DND-41 (cell line): ENCODE measurements around the gene PTPRG.
A peak's percentile ranks its signal among the peaks of the same experiment; 100 is the strongest.

Source experiments
- ATAC-seq: fragments of 200-7000 bp; cut with Tn5 transposase; 3 replicates; pipeline ENCODE4 v1.9.1; 2021; ENCODE audit warnings: low read depth; ENCODE audit not compliant: insufficient read depth
- DNase-seq: peaks from one replicate; pipeline ENCODE4 v3.0.0-alpha.2; 2020
- H2AFZ ChIP-seq: 2 replicates; pipeline ENCODE4 v1.6.0; 2012; ENCODE audit warnings: low read depth, low read length
- H3K27ac ChIP-seq: 2 replicates; pipeline ENCODE4 v1.5.1; 2012; ENCODE audit warnings: low read length, inconsistent platforms
- H3K27me3 ChIP-seq: fragments of 200-600 bp; sonication (generic); 2 replicates; pipeline ENCODE4 v1.6.0; 2012; ENCODE audit warnings: low read length, mild to moderate bottlenecking, inconsistent platforms; ENCODE audit not compliant: insufficient read depth, poor library complexity
- H3K36me3 ChIP-seq: 2 replicates; pipeline ENCODE4 v1.5.1; 2012; ENCODE audit warnings: low read length, inconsistent platforms; ENCODE audit not compliant: insufficient read depth
- H3K4me1 ChIP-seq: 2 replicates; pipeline ENCODE4 v1.5.1; 2012; ENCODE audit warnings: mild to moderate bottlenecking, low read length; ENCODE audit not compliant: insufficient read depth
- H3K4me2 ChIP-seq: 2 replicates; pipeline ENCODE4 v1.6.0; 2012; ENCODE audit warnings: mild to moderate bottlenecking, moderate library complexity, low read length, inconsistent platforms; ENCODE audit not compliant: insufficient read depth
- H3K4me3 ChIP-seq, 2 experiments: fragments of 200-600 bp in 1 of 2; shearing (Covaris generic) in 1 of 2; 2 replicates each; pipeline ENCODE4 v1.5.1; 2012 to 2016; ENCODE audit warnings: inconsistent platforms in 2 of 2, low read length in 2 of 2, mild to moderate bottlenecking in 2 of 2, low read depth in 1 of 2, moderate library complexity in 1 of 2
- H3K79me2 ChIP-seq: 2 replicates; pipeline ENCODE4 v1.6.0; 2012; ENCODE audit warnings: low read length, inconsistent platforms; ENCODE audit not compliant: insufficient read depth
- H3K9ac ChIP-seq: 2 replicates; pipeline ENCODE4 v1.6.0; 2012; ENCODE audit warnings: low read depth, mild to moderate bottlenecking, inconsistent platforms, low read length, moderate library complexity
- H3K9me3 ChIP-seq: 2 replicates; pipeline ENCODE4 v1.5.1; 2012; ENCODE audit warnings: low read length, moderate library complexity, mild to moderate bottlenecking, inconsistent platforms; ENCODE audit not compliant: insufficient read depth, severe bottlenecking
- H4K20me1 ChIP-seq: 2 replicates; pipeline ENCODE4 v1.6.0; 2012; ENCODE audit warnings: low read length; ENCODE audit not compliant: insufficient read depth
- CTCF ChIP-seq: IDR thresholded peaks from 2 replicates; pipeline ENCODE4 v1.5.1; 2012; ENCODE audit warnings: borderline replicate concordance, low read length, moderate library complexity, mild to moderate bottlenecking; ENCODE audit not compliant: poor library complexity, severe bottlenecking; ENCODE audit errors: extremely low read depth
- EZH2 ChIP-seq: IDR thresholded peaks from 3 replicates; pipeline ENCODE4 v1.6.1; 2012; ENCODE audit warnings: borderline replicate concordance, low read depth, mild to moderate bottlenecking, moderate library complexity, low read length, inconsistent platforms; ENCODE audit not compliant: severe bottlenecking

The PTPRG gene

GRCh38 chr3:61559136-61559731 is 2.1 kb upstream of the PTPRG start:
- Histone ChIP-seq H3K4me2 (no peak overlapping the region), H4K20me1 (peaks cover 7% of the 10 kb centered on the region; the same call in 1 of the 2 replicates), H2AFZ (no peak overlapping the region), H3K4me1 (peaks cover 23% of the 10 kb centered on the region), H3K36me3 (no peaks in the 10 kb centered on the region), H3K27ac (no peak overlapping the region), H3K9ac (no peak overlapping the region), H3K79me2 (peaks cover 16% of the 10 kb centered on the region), H3K9me3 (no peaks in the 10 kb centered on the region), H3K27me3 (no peaks in the 10 kb centered on the region), H3K4me3 (no peak overlapping the region)
- DNase-seq (no peak), ATAC-seq (no peak)
- no peak for TF ChIP-seq EZH2
- no peak for TF ChIP-seq CTCF

GRCh38 chr3:61560517-61561373 is 626 bp upstream of the PTPRG start:
- Histone ChIP-seq H3K27me3 (no peaks in the 10 kb centered on the region), H3K27ac (peak overlapping the region; percentile 87), H3K79me2 (peaks cover 16% of the 10 kb centered on the region), H2AFZ (peak overlapping the region; percentile 71), H3K9ac (peak overlapping the region; percentile 71), H3K9me3 (no peaks in the 10 kb centered on the region), H4K20me1 (peaks cover 8% of the 10 kb centered on the region; the same call in 1 of the 2 replicates), H3K4me1 (peaks cover 28% of the 10 kb centered on the region), H3K4me2 (peak overlapping the region; percentile 70), H3K36me3 (no peaks in the 10 kb centered on the region), H3K4me3 (peak overlapping the region; percentile 40 to 76; a peak in 3 of 4 replicates)
- peak; percentile 68 for ATAC-seq
- peak; percentile 81 for DNase-seq
- TF ChIP-seq EZH2 (no peak), CTCF (no peak)

GRCh38 chr3:61562042-61562720 is 810 bp downstream of the PTPRG start:
- H4K20me1 ChIP-seq = peaks cover 8% of the 10 kb centered on the region; the same call in 1 of the 2 replicates
- H3K36me3 ChIP-seq = no peaks in the 10 kb centered on the region
- no peak for TF ChIP-seq CTCF
- TF ChIP-seq EZH2 = no peak
- H3K27ac ChIP-seq = 0 out of 2 replicates have a peak overlapping the region, but pooled peaks have one; percentile 14
- H3K9me3 ChIP-seq = no peaks in the 10 kb centered on the region
- DNase-seq (no peak), ATAC-seq (no peak)
- H3K9ac ChIP-seq = peak overlapping the region; percentile 71
- H3K4me3 ChIP-seq = peak overlapping the region; percentile 40 to 76; a peak in 3 of 4 replicates
- peak overlapping the region; percentile 66 for H2AFZ ChIP-seq
- peaks cover 28% of the 10 kb centered on the region for H3K4me1 ChIP-seq
- peaks cover 16% of the 10 kb centered on the region for H3K79me2 ChIP-seq
- no peaks in the 10 kb centered on the region for H3K27me3 ChIP-seq
- peak overlapping the region; percentile 70 for H3K4me2 ChIP-seq
